ENCODE measurements around the gene GRIN2D. TPM values are rescaled to one million over a fixed set of nuclear protein-coding genes. Genes with fewer than 3 reads are reported as not detected.

Gene GRIN2D
- total RNA-seq: 0.22 and 0.26 TPM in 2 replicates

DNA sequence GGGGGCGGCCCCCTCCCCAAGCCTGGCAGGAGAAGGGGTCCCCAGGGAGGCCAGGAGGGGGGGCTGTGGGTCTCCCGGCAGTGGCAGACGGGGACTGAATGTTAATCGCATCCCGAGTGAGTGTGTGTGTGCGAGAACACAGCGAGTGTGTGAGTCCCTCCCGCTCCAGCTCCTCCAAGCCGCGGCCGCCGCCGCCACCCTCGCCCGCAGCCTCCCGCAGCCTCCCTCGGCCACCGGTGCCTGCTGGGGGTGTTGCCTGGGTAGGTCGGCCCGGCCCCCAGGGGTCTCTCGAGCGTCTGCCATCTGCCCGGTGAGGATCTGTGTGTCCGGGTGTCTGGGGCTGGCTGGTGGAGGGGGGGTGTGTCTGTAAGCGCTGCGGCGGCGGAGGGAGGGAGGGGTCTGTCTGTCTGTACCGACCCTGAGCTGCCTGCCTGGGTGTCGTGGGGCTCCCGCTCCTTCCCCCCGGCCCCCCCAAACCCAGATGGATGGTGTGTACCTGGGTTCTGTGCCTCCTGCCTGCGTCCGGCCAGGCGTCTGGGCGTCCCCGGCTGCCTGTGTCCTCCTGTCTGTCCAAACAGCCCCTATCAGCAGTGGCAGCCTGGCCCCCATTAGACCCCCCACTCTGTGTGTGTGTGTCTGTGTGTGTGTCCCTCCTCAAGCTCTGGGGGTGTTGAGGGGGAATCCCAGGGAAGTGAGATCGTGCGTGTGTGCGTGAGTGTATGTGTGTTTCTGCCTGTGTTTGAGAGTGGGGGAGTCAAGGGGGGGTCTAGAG lies at the start of gene GRIN2D:
TSS of gene GRIN2D (plus strand) at position 110 of the 772 bp plus-strand sequence. CDS start 4,725 bp downstream, outside the sequence.

DNA sequence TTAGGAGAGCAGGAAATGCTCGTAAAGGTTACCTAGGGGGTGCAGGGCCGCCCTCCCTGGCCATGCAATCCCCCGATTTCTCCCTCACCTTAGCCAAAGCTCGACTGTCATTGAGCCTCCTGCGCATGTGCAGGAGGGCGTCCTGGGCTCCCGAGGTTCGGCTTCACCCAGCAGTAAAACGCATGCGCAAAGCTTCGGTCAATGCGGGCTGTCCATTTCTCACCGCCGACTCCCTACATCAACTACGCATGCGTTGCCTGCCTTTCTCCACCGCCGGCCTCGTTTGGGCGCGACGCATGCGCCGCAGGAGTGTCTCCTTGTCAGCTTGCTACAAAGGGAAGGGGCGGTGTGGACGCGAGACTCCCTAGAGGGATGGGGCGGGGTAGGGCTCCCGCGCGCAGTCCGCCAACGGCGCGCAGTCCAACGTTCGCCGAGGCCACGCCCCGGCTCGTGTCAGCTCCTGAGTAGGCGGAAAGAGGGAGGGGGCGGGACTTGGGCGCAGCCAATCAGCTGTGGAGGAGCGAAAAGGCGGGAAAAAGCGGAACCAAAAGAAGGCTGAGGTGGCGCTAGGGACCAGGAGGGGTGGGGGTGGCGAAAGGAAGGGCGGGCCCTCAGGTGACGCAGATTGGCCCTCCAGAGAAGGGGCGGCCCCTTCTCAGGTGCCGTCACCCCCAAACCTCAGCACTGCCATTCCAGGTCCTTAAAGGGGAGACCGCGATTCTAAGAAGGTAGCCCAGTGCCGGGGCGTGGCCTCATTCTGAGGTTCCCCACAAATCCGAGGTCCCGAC lies 29.5 kb upstream of the GRIN2D start, which contains the start of the genes SYNGR4 and TMEM143:
TSS of gene SYNGR4 (plus strand) at position 558 of the 788 bp plus-strand sequence. CDS start 1,476 bp downstream, outside the sequence.
TSS of gene TMEM143 (minus strand) at position 131 of the 788 bp plus-strand sequence. CDS start at position 111, 20 bp downstream.

DNA sequence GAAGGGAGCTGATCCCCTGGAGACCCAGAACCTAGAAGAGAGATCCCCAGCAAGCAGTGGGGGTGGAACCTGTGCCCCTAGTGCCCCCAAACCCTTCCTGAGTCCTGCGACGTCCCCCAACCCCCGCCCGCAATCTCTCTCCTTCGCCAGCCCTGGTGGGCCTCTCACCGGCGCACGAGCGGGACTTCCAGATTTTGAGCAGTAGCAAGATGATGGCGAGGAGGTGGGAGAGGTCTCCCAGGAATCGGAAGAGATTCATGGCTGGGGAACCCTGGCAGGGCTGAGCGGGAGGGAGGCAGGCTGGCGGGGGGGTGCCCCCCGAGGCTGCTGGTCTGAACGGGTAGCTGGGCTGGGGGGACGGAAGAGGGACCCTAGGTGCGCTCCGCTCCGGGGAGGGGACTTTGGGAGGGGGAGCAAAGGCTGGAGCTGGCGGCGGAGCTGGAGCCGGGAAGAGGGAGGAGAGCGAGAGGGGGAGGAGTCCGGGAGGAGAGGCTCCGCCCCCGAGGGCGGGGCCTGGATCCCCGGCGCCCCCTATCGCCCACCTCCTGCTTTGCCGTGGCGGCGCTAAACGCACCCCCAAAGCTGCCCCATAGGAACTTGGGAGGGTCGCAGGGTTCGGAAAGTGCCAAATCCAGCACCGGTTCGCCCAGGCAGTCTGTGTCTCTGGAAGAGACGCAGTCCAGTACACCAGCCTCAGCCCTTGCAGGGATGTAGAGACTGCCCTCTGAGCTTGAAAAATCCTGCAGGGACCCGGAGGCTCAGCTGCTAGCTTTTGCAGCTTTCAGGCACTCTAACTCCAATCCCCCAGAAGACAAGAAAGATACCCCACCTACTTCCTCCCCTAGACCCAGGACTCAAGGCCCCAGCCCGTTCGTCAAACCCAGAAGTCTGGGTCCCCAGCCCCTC lies 2.1 kb upstream of the GRIN2D start, which contains the start of gene KDELR1:
TSS of gene KDELR1 (minus strand) at position 452 of the 906 bp plus-strand sequence. CDS start at position 259, 193 bp downstream.

Other genes with a start within 250 kb of the GRIN2D start
- gene LIG1, start 223.3 kb upstream of the GRIN2D start, total RNA-seq: 10.1 and 10.8 TPM in 2 replicates
- gene ZSWIM9, start 223.0 kb upstream of the GRIN2D start, total RNA-seq: 1.4 and 1.7 TPM in 2 replicates
- 18.8 and 22.6 TPM in 2 replicates for gene CARD8, start 137.8 kb upstream of the GRIN2D start, total RNA-seq
- gene ZNF114, start 123.6 kb upstream of the GRIN2D start, total RNA-seq: 0.43 TPM in 1 of 2 replicates, not detected in the other
- 186 and 193 TPM in 2 replicates for gene EMP3, start 68.1 kb upstream of the GRIN2D start, total RNA-seq
- 3.8 and 4.8 TPM in 2 replicates for gene TMEM143, start 29.7 kb upstream of the GRIN2D start, total RNA-seq
- not detected in 2 replicates for gene SYNGR4, start 29.3 kb upstream of the GRIN2D start, total RNA-seq
- gene KDELR1, start 2.1 kb upstream of the GRIN2D start, total RNA-seq: 131 and 160 TPM in 2 replicates
- 21.0 and 23.2 TPM in 2 replicates for gene GRWD1, start 52.3 kb downstream of the GRIN2D start, total RNA-seq
- 0.65 TPM in 2 replicates for gene KCNJ14, start 61.9 kb downstream of the GRIN2D start, total RNA-seq
- 29.4 and 35.8 TPM in 2 replicates for gene CYTH2, start 75.7 kb downstream of the GRIN2D start, total RNA-seq
- under 0.01 and 0.11 TPM in 2 replicates for gene LMTK3, start 118.2 kb downstream of the GRIN2D start, total RNA-seq
- gene SULT2B1, start 158.5 kb downstream of the GRIN2D start, total RNA-seq: not detected in 2 replicates
- not detected in 2 replicates for gene SPACA4, start 213.1 kb downstream of the GRIN2D start, total RNA-seq
- 0.65 TPM in 1 of 2 replicates, not detected in the other for gene FAM83E, start 221.4 kb downstream of the GRIN2D start, total RNA-seq
- gene RPL18, start 225.5 kb downstream of the GRIN2D start, total RNA-seq: 1,190 and 1,683 TPM in 2 replicates
- gene SPHK2, start 225.8 kb downstream of the GRIN2D start, total RNA-seq: 8.4 and 8.9 TPM in 2 replicates
- gene DBP, start 243.7 kb downstream of the GRIN2D start, total RNA-seq: 4.5 and 5.0 TPM in 2 replicates

Data from articular chondrocyte of knee joint (primary cell).